GM19455 (cell line): Measurements from ENCODE around the gene RALGAPA2.

Source experiments
- ATAC-seq: cut with Tn5 transposase; IDR thresholded peaks from one replicate; pipeline ENCODE4 v1.9.1; 2021; ENCODE audit not compliant: unreplicated experiment

RALGAPA2 gene

DNA sequence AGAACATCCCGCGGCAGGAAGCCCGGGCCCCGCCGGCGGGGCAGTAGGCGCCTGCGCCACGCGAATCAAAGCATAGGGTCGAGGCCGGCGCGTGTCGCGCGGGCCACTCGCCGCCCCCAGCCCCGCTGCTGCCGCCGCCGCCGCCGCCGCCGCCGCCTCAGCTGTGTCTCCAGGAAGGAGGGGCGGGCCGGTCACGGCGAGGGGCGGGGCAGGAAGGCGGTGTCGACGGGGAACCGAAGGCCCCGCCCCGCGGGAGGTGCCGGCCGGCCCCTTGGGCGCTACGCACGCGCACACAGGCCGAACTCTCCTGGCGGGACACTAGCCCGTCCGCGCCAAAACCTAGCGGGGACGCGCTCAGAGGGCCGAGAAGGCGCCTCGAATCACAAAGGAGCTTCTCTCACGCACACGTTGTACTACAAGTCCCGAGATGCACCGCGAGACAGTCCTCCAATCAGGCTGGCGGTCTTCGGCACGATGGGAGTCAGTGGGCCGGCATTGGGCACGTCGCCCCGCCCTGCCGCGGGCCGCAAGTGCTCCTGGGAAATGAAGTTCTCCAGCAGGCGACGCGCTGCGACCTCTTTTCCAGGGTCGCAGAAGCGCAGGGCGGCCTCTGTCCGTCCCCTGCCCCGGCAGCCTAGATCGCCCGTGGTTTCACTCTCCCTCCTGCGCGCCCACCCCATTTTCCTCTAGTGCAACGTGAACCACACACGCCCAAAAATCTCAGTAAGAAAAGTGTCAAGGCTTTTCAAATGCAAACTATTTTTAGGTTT lies at the start of gene RALGAPA2:
RALGAPA2 (minus strand) TSS at position 171 of the 770 bp plus-strand sequence; CDS start at position 7, 164 bp downstream.
- ATAC-seq, result peak; percentile 98

DNA sequence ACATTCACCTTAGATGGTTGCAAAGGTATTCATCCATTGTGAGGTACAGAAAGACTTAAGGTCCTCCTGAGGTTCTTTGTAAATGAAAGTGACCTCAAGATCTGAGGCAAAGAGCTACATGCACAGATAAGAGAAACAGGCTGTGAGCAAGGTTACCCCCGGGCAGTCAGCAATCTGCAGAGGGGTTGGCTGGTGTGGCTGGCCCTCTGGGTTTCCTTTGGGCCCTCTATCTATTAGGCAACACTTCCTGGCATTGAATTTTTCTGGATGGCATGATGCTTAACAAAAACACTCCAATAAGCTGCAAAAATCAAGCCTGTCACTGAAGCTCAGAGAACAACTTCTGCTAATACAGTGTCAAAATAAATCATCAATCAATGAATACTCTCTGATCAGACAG lies 48.9 kb upstream of the RALGAPA2 start:
- ATAC-seq, result no peak

DNA sequence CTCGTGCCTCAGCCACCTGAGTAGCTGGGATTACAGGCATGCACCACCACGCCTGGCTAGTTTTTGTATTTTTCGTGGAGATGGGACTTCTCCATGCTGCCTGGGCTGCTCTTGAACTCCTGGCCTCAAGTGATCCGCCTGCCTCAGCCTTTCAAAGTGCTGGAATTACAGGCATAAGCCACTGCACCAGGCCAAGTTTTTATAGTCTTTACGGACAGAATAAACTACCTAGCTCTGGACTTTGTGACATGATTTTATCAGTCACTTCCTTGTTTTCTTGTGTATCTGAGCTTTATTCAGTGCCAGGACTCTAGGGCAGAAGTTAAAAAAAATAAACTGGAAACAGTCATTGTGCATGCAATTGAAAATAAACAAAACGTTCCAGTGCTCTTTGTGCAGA lies 46.7 kb upstream of the RALGAPA2 start:
- ATAC-seq, result no peak

DNA sequence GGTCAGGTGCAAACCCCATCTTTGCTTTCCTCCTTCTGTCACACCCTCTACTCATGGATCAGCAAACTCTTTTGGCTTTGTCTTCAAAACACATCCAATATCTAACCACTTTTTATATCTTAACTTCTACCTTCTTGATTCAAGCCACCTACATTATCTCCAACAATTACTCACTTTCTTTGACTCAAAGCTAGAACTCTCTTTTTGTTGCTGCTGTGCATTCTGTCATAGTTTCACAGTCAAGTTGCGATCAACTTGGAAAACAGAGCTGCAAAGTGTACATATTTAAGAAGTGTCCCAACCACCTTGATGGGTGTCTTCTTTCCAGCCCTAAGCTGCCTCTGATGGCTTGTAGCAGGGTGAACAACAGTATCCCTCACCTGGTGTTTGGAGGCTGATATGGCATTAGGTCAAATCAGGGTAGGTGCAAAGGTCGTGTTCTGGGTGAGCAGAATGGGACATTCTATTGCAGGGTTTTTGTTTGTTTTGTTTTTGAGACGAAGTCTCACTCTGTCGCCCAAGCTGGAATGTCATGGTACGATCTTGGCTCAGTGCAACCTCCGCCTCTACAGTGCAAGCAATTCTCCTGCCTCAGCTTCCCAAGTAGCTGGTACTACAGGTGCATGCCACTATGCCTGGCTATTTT lies 43.4 kb upstream of the RALGAPA2 start:
- no peak for ATAC-seq

DNA sequence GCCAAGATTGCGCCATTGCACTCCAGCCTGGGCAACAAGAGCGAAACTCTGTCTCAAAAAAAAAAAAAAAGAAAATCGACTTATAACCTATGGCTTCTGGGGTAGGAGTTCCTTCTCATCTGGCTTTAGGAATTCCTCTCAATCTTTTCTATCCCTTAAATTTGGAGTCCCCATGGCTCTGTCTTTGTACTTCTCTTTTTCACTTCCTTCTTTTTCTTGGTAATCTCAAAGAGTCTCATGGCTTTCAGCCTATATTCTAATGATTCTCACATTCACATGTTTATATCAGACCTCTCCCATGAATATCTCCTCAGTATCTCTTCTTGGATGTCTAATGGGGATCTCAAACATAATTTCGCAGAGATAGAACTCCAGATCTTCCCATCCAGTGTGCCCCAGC lies 42.8 kb upstream of the RALGAPA2 start:
- ATAC-seq, result no peak

DNA sequence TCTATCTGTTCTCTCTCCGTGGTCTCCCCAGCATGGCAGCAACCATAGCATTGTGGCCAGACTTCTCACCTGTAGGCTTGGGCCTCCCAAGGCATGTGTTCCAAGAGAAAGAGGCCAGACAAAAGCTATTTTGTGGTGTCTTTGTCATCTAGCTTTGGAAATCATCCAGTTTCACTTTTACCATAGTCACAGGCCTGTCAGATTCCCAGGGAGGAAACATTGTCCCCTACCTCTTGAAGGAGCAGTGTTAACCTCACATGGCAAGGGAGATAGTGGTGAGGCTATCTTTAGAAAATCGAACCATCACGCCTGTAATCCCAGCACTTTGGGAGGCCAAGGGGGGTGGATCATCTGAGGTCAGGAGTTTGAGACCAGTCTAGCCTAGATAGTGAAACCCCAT lies 42.3 kb upstream of the RALGAPA2 start:
- ATAC-seq, result no peak

DNA sequence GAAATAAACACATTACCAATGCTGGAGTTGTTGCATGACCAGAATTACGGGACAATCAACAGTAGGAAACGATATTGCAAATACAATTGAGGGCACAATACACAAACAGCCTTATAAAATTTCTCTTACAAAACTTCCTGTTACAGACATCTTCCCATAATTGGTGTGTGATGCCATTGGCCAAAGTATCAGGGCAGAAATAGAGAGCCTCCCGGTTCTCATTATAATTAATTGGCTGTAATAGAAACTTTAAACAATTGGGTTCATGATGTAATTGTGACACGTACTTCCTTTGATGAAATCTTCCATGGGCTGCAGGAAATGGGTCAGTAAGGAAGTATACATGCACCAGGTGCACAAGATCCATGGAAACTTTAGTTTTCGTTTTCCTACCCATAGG lies 40.3 kb upstream of the RALGAPA2 start:
- no peak for ATAC-seq

DNA sequence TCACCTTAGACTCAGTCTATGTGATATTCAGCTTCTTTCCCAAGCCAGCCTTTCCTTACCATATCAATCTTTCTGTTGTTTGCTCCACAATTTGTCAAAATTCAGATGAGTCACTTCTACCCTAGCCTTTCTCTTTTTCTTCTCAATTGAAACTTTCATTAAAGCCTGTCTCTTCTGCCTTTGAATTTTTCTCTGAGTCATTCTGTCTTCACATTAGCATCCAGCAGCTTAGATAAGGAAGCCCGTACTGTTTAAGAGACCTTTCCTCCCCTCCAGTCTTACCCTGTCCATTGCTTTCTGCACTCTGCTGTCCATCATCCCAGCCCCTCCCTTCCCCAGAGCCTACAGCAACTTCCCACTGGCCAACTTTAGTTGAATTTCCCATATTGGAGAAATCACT lies 34.9 kb upstream of the RALGAPA2 start:
- no peak for ATAC-seq

DNA sequence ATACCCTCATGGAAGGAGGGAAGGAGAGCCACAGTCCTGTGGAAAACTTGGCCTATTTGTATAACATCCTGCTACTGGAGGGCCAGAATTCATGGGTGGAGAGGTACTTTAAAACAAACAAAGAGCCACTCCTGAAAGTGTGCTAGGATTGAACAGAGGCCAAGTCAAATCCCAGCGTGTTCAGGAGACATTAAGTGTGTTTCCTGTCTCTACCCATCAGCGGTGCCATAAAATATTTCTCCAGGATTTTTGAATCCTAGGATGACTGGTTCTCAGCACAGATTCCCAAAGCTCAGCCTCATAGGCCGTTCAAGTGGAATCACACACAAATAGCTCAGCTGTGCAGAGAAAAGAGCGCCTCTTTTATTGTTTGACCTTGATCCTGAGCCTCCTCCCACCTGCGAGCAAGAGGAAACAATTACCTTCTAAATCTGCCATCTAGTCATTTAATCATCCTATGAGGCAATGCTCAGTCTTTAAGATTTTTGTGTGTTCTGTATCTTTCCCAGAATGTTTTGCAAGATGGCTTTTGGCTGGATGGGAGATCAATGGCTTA lies 31.8 kb upstream of the RALGAPA2 start:
- no peak for ATAC-seq

DNA sequence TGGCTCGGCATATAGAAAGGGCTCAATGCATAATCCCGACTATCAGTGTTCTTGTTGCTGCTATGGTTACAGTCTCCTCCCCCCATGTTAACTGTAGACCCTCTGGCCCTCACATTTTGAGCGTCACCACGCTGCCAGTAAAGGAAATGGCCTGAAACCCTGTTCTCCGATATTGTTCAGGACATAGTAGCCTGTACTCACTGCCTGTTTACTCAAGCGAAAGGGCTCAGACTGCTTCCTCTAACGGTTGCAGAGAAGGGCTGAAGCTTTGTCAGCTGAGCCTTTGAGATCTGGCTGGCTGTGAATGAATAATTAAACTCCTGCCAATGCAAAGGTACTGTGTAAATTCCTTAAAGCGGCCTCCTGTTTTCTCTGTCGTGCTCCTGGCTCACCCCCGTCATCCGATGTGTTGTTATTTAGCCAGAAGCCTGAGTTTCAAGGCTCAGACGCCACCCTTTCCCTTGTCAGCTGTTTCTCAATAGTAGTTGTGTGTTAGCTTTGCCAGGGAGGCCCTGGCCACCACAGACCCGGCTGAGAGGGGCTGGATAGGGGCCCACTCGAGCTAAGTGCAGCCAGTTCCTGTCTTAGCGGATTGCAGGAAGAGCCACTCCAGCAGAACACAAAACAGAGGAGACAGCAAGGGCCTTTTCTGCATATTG lies 31.2 kb upstream of the RALGAPA2 start:
- no peak for ATAC-seq

DNA sequence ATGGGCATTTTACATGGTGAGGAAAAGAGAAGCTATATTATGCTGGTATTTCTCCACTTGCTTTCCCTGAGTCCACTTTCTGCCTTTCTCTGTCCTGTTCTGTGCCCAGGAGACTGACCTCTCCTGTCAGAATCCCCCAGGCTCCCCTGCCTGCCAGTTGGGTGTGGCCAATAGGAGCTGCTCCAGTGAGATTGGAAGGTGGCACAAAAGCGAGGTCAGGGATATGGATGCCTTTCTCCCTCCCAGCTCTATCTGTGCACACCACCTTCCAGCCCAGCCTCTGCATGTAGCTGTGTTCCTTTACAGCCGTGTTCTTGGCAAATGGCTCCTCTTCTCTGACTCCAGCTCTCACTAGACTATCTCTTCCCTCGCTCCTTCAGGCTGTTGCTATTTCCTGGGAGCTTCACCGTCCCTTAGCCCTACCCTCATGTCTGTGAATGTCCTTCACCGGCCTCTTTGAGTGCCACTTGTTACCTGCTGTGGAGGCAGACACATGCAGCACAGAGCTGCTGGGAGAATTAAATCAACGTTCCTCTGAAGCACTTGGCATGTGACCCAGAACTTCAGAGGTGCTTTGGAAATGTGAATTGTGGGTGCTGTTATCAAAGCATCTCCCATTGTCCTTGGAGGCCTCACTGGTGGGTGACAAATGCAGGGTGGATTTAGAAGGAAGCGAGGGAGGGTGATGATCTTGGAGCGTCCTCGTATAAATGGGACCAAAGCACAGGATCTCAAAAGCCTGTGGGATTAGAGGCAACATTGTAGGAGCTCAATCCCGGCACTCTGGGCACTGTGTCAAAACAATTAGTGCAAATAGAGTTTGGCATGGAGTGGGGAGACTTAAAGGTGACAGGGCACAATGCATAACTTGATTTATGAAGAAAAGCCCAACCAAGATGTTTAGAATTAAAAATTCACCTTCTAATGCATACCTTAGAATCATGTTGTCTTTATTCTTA lies 28.9 kb upstream of the RALGAPA2 start:
- ATAC-seq, result no peak

DNA sequence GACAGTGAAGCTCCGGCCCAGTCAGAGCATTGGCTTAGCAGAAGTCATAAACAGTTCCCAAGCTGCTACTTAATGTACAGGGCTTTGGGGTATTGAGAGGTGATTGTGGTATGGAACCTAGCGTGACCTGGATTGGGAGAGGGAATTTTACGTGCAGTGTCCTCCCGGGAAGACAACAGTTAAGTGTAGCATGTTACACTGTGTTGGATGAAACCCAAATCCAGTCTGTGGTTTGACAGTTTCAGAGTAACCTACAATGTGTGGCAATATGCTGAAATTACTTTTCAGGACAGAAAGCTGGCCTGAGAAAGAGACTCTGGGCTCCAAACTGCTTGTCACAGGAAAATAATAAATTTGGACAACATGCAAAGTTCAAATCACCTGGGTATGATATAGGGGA lies 28.1 kb upstream of the RALGAPA2 start:
- ATAC-seq, result no peak

DNA sequence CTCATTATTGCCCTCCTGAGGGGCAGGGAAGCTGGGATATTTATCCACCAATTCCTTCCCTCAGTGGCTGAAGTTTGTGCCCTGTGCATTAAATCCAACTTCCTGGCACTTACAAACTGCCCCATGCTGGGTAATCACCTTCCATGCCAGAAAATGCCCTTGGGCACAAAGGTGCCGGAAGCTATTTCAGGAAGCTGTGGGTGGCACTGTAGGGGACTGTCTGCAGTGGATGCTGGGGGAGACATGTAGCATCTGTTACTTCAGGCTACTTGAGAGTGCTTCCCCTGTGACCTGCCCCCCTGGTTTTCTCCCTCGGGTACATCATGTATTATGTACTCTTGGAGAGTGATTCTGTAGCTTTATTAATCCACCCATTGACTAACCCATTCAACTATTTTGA lies 24.7 kb upstream of the RALGAPA2 start:
- ATAC-seq, result no peak

DNA sequence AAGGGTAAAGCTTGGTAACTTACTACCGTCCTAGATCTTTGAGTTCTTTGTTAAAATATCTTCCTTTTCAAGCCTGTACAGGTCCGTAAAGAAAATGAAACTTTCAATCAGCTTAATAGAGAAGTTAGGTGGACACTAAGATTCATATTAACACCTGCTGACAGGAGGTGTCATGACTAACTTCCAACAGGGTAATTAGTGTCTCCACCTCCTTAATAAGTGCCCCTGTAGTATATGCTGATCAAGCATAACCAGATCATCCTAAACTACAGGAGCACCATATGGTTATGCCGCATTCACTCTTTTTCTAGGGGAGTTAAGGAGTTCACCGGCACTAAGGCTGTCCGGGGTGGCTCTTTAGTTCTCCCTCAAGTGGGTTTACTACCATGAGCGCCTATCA lies 23.9 kb upstream of the RALGAPA2 start:
- no peak for ATAC-seq

DNA sequence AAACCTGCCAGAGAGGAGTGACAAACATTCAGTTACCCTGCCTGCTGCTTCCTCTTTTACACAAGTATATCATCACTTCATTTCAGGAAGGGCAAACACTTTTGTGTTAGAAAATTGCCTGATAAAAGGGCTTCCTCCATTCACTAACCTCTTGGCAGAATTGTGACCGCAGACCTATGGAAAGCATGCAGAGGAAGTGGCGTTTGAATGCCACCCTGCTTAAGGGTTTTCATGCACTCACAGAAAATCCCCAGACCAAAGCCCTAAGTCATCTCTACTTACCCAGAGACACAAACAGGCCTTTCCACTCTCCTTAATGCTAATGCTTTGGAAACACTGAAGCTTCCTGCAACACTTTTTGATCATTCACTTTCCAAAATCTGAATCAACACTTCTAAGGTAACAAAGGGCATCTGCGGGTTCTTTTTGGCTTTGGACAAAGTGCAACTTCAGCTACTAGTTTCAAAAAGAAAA lies 22.1 kb upstream of the RALGAPA2 start:
- no peak for ATAC-seq

DNA sequence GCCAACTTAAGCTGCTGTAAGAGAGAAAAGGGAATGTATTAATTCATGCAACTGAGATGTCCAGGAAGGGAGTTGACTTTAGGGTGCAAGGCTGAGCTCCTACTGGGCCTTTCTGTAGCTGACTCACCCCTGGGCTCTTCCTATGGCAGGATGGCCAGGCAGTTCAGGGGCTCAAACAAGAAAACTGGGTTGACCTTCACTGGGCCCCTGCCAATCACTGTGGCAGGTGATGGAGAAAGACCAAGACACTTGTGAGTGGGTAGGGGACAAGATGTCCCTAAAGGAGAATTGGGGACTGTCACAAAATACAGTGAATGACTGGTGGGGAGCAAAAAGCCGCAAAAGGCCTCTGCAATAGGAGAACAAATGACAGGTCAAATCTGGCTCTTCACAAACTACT lies 21.5 kb upstream of the RALGAPA2 start:
- ATAC-seq, result no peak

DNA sequence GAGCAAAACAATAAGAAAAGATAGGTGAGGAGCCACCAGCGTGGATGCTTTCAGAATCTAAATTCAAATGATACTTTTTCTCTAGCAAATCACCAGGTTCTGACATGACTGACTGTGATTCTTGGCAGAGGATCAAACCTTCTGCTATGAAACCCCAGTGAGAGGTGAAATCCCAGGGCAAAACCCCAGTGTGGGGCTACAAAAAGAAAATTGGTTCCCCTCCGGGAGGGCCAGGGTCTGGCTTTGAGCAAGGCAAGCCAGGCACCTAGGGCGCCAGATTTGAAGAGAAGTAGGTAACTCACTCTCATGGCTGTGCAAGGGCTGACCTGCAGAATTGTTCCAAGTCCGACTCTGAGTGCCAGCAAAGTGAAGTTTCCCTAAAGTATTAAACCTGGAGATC lies 20.2 kb upstream of the RALGAPA2 start:
- no peak for ATAC-seq

DNA sequence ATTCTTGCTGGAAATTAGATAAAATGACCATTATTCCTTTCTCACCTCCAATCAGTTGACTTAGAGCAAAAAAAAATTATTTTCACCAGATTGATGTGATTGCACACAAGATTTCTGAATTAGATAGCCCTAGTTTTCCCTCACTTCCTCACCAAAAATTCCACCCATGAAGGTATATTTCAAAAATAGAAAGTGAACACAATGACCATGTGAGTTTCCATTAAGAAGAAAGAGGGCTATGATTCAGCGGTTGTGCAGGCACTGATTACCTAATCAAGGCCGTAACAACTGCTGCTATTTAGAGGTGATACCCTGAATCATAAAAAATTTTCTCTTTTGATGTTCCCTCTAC lies 19.5 kb upstream of the RALGAPA2 start:
- ATAC-seq, result no peak

DNA sequence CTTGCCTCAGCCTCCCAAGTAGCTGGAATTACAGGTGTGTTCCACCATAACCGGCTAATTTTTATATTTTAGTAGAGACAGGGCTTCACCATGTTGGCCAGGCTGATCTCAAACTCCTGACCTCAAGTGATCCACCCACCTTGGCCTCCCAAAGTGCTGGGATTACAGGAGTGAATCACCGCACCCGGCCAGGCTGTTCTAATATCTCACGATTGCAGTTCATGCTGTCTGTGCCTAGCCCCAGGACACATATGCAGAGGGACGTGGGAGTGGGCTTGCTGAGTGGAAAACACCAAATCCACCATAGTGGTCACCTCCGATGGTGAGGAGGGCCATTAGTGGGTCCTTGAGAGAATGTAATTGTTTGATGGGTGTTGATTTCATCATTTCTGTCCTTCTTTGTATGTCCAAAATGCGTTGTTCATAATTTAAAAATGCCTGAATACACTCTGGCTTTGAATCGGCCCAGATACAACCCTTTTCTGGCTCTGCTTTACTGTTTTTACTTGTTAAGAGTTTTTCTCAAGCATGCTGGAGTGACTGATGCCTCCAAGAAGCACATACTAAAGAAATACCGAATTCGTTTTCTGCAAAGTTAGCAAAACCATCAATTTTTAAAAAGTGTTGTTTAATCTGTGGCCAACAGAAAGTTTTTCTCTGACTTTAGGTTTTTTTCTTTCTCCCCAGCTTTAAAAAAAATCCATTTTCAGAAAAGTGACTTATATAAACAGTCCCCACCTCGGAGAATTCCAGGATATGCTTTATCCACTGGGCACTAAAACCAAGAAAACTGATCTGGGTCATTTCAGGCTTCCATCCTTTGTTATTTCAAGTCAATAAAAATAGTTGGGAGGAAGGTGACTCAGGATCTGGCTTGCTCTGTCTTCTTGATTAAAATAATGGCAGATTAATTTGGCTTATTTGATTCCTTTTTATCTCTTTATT lies 18.8 kb upstream of the RALGAPA2 start:
- no peak for ATAC-seq

DNA sequence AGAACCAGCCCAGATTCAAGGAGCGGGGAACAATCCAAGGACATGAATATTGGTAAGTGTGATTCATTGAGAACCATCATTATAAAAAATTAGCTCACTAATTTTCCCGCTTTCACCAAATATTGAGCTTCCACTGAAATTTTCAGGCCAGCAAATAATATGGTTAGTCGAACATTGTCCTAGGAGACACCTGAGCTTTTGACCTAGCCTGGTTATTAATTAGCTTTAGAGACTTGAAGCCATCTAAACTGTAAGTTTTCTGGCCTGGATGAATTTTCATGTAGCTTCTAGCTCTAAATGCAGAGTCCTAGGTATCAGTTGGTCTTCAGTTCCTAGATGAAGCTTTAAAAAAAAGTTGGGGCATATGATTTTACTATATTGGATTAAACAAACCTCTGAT lies 17.1 kb upstream of the RALGAPA2 start:
- no peak for ATAC-seq
